ENCODE data around the gene OVCA2. TPM values are rescaled to one million over a fixed set of nuclear protein-coding genes. Genes with fewer than 3 reads are reported as not detected.

The OVCA2 gene
- total RNA-seq, 6 donors from 2014 or later = 20.1 to 56.1 (median 33.5) TPM

GRCh38 chr17:2068519-2069051, 26.8 kb downstream of the OVCA2 start:
- H3K9me3 ChIP-seq = no peaks in the 10 kb centered on the region
- H3K27ac ChIP-seq = peak overlapping the region; percentile 9 to 84 (median 70)
- H3K4me1 ChIP-seq = peaks cover 54 to 70% (median 63%) of the 10 kb centered on the region in 4 donors
- H3K27me3 ChIP-seq = no peaks in the 10 kb centered on the region
- H3K36me3 ChIP-seq = peaks cover 0 to 28% (median 15%) of the 10 kb centered on the region in 4 donors
- ATAC-seq (ENCODE audit: low FRiP score in 2 of 2) (no peak), DNase-seq (peak in 1 of 2 donors; percentile 65)
- no peak overlapping the region for H3K4me3 ChIP-seq
- 80 to 82% methylated on average over 12 to 13 of the region's 15 CpGs for WGBS, 2 donors
- no peak for TF ChIP-seq EP300 (IDR thresholded peaks at IDR 0.05)
- TF ChIP-seq POLR2A (IDR thresholded peaks at IDR 0.05) = no peak
- TF ChIP-seq POLR2AphosphoS5 (IDR thresholded peaks at IDR 0.05) = no peak
- TF ChIP-seq CTCF (IDR thresholded peaks at IDR 0.05) = no peak

- DNase-seq = peak in 1 of 2 donors; percentile 36
- WGBS, 2 donors = 71 to 75% methylated on average over 11 to 13 of the region's 13 CpGs
- no peak overlapping the region for H3K4me3 ChIP-seq
- H3K9me3 ChIP-seq = no peaks in the 10 kb centered on the region
- H3K36me3 ChIP-seq = peaks cover 0 to 13% (median 4%) of the 10 kb centered on the region in 4 donors
- no peak for TF ChIP-seq POLR2A (IDR thresholded peaks at IDR 0.05)
- no peak for TF ChIP-seq CTCF (IDR thresholded peaks at IDR 0.05)
- TF ChIP-seq EP300 (IDR thresholded peaks at IDR 0.05) = no peak
- no peak for TF ChIP-seq POLR2AphosphoS5 (IDR thresholded peaks at IDR 0.05)
- H3K27ac ChIP-seq = peak overlapping the region; percentile 75 to 90 (median 80)
- peaks cover 52 to 70% (median 63%) of the 10 kb centered on the region in 4 donors for H3K4me1 ChIP-seq
- no peak for ATAC-seq (ENCODE audit: low FRiP score in 2 of 2)
- H3K27me3 ChIP-seq = no peaks in the 10 kb centered on the region
Measured at GRCh38 chr17:2070241-2071023, 28.6 kb downstream of the OVCA2 start.

- peaks cover 54 to 72% (median 68%) of the 10 kb centered on the region in 4 donors for H3K4me1 ChIP-seq
- peaks cover 0 to 13% (median 4%) of the 10 kb centered on the region in 4 donors for H3K36me3 ChIP-seq
- H3K4me3 ChIP-seq = no peak overlapping the region
- H3K27me3 ChIP-seq = no peaks in the 10 kb centered on the region
- peak overlapping the region; percentile 75 to 90 (median 80) for H3K27ac ChIP-seq
- ATAC-seq (ENCODE audit: low FRiP score in 2 of 2) (no peak), DNase-seq (no peak)
- TF ChIP-seq POLR2AphosphoS5 (IDR thresholded peaks at IDR 0.05) = no peak
- no peak for TF ChIP-seq EP300 (IDR thresholded peaks at IDR 0.05)
- TF ChIP-seq CTCF (IDR thresholded peaks at IDR 0.05) = no peak
- no peak for TF ChIP-seq POLR2A (IDR thresholded peaks at IDR 0.05)
- WGBS, 2 donors = 85 to 88% methylated on average over 6 of the region's 6 CpGs
- no peaks in the 10 kb centered on the region for H3K9me3 ChIP-seq
Measured at GRCh38 chr17:2071024-2071385, 29.2 kb downstream of the OVCA2 start.

- ATAC-seq (ENCODE audit: low FRiP score in 2 of 2) (peak in 1 of 2 donors; percentile 45), DNase-seq (peak in 1 of 2 donors; percentile 78)
- peaks cover 57 to 73% (median 66%) of the 10 kb centered on the region in 4 donors for H3K4me1 ChIP-seq
- H3K36me3 ChIP-seq = peaks cover 0 to 14% (median 4%) of the 10 kb centered on the region in 4 donors
- no peaks in the 10 kb centered on the region for H3K27me3 ChIP-seq
- peak overlapping the region; percentile 75 to 90 (median 80) for H3K27ac ChIP-seq
- H3K9me3 ChIP-seq = no peaks in the 10 kb centered on the region
- no peak overlapping the region for H3K4me3 ChIP-seq
- TF ChIP-seq POLR2A (IDR thresholded peaks at IDR 0.05) (no peak), EP300 (IDR thresholded peaks at IDR 0.05) (peak in 3 of 4 donors; percentile 77 to 79 (median 77)), POLR2AphosphoS5 (IDR thresholded peaks at IDR 0.05) (peak; percentile 81 to 88), CTCF (IDR thresholded peaks at IDR 0.05) (no peak)
- 52 to 61% methylated on average over 18 to 31 of the region's 31 CpGs for WGBS, 2 donors
Measured at GRCh38 chr17:2071455-2072281, 29.8 kb downstream of the OVCA2 start.

All from upper lobe of left lung (tissue), 6 donors.